GM12874 (cell line): ENCODE results near the gene CBLL1.

Experiments
- TF ChIP-seq, protein P1 (sequence below): IDR thresholded peaks from 2 replicates; pipeline ENCODE4 v1.5.1; 2011; ENCODE audit warnings: low read depth, mild to moderate bottlenecking, control low read depth, low read length, moderate library complexity; ENCODE audit not compliant: insufficient read depth

CBLL1 gene, protein sequence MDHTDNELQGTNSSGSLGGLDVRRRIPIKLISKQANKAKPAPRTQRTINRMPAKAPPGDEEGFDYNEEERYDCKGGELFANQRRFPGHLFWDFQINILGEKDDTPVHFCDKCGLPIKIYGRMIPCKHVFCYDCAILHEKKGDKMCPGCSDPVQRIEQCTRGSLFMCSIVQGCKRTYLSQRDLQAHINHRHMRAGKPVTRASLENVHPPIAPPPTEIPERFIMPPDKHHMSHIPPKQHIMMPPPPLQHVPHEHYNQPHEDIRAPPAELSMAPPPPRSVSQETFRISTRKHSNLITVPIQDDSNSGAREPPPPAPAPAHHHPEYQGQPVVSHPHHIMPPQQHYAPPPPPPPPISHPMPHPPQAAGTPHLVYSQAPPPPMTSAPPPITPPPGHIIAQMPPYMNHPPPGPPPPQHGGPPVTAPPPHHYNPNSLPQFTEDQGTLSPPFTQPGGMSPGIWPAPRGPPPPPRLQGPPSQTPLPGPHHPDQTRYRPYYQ

DNA sequence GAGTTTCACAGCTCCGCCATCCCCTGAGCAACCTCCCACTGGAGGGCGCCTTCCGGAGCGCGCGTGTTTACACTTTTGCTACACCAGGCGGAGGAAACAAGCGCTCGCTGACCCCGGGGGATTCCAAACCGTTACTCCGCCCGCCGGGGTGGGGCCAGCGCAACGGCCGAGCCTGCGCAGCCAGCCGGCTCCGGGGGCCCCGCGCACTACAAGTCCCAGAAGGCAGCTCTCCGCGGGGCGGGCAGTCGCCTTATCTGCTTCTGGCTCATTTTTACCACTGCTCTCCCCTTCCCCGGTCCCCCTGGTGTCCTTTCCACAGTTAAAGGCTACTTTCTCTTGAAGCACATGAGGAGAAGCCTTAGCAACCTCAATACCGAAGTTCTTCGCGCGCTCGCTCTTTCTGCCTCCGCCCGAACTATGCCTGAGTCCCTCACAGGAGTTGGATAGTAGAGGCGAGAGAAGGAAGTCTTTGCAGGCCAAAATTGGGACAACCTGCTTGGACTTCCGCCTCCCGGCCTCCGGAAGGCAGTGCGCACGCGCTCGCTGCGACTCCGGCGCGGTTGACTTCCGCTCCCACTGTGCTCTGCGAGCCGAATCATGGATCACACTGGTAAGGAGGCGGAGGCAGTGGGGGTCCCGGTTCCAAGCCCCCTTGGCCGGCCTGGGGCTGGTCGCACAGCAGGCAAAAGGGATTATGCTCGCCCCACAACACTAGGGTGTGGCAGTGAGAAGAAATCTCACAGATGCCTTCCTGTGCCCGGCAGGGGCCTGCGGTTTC, at the start of gene CBLL1:
Gene CBLL1 (plus strand): TSS at position 576 of the 778 bp plus-strand sequence. CDS start 22 bp downstream, at position 598.
- TF ChIP-seq, protein P1, sequence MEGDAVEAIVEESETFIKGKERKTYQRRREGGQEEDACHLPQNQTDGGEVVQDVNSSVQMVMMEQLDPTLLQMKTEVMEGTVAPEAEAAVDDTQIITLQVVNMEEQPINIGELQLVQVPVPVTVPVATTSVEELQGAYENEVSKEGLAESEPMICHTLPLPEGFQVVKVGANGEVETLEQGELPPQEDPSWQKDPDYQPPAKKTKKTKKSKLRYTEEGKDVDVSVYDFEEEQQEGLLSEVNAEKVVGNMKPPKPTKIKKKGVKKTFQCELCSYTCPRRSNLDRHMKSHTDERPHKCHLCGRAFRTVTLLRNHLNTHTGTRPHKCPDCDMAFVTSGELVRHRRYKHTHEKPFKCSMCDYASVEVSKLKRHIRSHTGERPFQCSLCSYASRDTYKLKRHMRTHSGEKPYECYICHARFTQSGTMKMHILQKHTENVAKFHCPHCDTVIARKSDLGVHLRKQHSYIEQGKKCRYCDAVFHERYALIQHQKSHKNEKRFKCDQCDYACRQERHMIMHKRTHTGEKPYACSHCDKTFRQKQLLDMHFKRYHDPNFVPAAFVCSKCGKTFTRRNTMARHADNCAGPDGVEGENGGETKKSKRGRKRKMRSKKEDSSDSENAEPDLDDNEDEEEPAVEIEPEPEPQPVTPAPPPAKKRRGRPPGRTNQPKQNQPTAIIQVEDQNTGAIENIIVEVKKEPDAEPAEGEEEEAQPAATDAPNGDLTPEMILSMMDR = peak; percentile 76

DNA sequence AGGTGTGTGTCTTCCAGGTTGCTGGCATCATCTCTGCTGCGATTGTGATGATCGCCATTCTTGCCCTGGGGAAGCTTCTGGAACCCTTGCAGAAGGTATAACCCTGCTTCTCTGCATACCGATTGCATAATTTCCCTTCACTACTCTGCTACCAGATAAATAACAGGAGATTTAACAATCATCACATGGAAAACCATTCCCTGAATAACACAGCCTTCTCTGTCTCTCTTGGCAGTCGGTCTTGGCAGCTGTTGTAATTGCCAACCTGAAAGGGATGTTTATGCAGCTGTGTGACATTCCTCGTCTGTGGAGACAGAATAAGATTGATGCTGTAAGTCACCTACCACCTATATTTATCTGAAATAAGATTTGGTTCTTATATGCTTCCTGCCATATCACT, 49.6 kb upstream of the CBLL1 start:
- TF ChIP-seq, protein P1 = no peak

DNA sequence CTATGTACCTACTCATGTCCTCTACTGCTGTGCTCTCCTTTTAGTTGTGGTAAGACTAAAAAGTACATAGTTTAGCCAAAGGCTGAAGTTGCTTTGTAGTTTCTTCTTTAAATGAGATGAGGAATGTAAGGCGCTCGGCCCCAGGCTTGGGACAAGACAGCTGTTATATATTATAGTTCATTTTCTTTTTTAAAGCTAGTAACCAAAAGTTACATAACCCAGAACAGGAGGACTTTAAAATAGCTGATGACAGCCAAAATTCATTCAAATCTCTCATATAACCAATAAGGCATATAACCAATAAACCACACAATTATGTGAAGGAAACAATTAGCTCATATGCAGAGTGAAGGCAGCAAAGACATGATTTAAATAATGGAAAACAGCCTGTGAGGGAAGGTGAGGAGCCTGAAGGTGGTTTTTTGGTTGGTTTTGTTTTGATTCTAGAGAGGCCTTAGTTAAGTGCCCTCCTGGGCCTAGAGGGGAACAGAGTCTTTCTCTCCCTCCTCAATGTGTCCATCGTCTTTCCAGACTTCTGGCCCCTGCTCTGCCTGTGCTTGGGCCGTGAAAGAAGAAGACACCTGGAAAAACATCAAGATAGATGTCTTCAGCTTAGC, 47.5 kb upstream of the CBLL1 start:
- TF ChIP-seq, protein P1 = no peak

DNA sequence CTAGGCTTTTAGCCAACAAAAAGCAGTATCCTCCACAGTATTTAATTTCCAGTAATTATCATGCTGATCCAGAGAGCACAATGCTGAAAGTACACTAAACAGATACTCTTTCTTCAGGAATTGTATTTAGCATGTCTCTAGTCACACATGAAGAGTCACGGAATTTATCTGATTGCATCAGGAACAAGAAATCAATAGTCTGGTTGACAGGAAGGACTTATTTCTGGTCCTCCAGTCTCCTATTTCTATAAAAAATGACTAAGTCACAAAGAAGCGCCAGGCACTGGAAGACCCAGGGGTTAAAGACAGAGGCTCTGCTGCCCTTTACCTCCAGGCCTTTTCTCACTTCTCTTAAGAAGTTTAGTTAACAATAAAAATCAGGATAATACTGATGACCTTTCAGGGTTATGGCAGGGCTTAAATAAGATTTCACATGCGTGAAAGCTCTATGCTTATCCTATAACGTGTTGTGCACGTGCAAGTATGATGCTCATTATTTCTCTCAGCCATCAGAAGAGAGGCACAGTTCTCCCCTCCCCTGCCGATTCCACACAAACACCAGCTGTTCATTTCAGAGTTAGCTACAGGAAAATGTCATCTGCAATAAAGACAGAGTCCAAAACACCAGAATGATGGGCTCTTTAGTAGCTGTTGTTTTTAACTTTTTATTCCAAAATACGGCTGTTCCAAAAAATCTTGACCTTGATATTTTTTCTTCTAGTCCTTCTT, 46.5 kb upstream of the CBLL1 start:
- TF ChIP-seq, protein P1 = no peak

DNA sequence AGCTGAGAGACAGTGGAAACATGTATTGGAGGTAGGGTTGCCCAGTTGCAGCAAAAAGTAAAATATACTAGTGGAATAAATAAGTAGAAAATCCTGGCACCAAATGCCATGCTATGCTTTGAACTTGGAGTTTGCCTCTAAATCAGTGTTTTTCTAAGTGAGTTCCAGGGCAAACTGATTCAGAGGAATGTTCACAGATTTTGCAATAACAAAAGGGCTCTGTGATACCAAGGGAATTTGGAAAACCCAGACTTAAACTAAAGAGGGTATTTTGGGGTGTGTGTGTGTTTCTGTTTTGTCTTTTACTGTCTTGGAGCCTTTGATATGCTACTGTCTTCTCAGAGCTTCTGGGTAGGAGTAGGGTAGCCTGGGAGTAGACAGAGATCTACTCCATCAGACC, 43.4 kb upstream of the CBLL1 start:
- TF ChIP-seq, protein P1 = no peak

DNA sequence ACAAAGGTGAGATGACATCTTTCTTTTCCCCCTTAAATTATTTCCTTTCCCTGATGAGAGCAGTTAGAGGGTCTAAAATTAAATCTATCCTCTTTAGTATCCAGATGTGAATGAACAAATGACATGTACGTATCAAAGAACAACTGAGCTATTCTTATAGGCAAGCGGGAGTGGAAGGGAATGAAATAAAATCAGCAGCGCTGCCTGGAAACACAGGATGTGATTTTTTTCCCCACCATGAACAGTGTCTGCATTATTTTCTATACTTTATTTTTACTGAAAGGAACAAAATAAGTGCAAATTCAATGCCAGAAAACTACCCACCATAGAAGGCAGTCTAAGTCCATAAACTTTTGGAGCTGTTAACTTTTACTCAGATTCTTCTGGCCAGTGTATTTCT, 42.8 kb upstream of the CBLL1 start:
- TF ChIP-seq, protein P1 = no peak
